H1 (cell line): ENCODE measurements around the gene C20orf173. TPM values are rescaled to one million over a fixed set of nuclear protein-coding genes. Genes with fewer than 3 reads are reported as not detected.

Experiments used
- BRCA1 ChIP-seq: IDR thresholded peaks from 2 replicates; pipeline ENCODE4 v1.6.1; 2012; ENCODE audit warnings: low read depth, low read length, improper control_type of control experiment
- CHD2 ChIP-seq: IDR thresholded peaks from 2 replicates; pipeline ENCODE4 v1.6.1; 2012; ENCODE audit warnings: low read length, improper control_type of control experiment
- CHD7 ChIP-seq: fragments of 300-600 bp; sonication (generic); IDR thresholded peaks from 2 replicates; pipeline ENCODE4 v1.7.1; 2012; ENCODE audit warnings: low read length, moderate library complexity, mild to moderate bottlenecking, inconsistent platforms; ENCODE audit not compliant: insufficient replicate concordance
- CREB1 ChIP-seq: IDR thresholded peaks from 2 replicates; pipeline ENCODE4 v1.6.1; 2012; ENCODE audit warnings: inconsistent platforms
- POLR2A ChIP-seq, 2 experiments: IDR thresholded peaks; 1 replicate in 1 of 2; 2 replicates in 1 of 2; pipeline ENCODE4 v1.6.1; 2011; ENCODE audit warnings: low read depth in 2 of 2, low read length in 2 of 2, mild to moderate bottlenecking in 2 of 2; ENCODE audit errors: control extremely low read depth in 1 of 2
- RXRA ChIP-seq: IDR thresholded peaks from 2 replicates; pipeline ENCODE4 v1.6.1; 2011; ENCODE audit warnings: low read depth, mild to moderate bottlenecking, low read length, moderate library complexity; ENCODE audit not compliant: insufficient read depth
- TAF7 ChIP-seq: optimal IDR thresholded peaks from 2 replicates; pipeline ENCODE3; 2011; ENCODE audit warnings: low read depth, mild to moderate bottlenecking, inconsistent platforms, low read length, moderate library complexity, borderline replicate concordance
- polyA plus RNA-seq, 7 experiments: library from polyadenylated mRNA; depleted of rRNA in 3 of 7; stranded (reverse) in 5 of 7; unstranded in 2 of 7; fragments of >200 nt in 5 of 7; fragments of 200-250 nt in 2 of 7; gene quantifications; 1 replicate in 5 of 7; 2 replicates in 1 of 7; 4 replicates in 1 of 7; pipeline versions ENCODE4 v1.2.1 to v1.2.3, GENCODE V29; 2011 to 2013; ENCODE audit warnings: missing spikeins in 2 of 7, mixed read lengths in 2 of 7
- total RNA-seq: library from RNA; stranded (reverse); fragmentation: NEBNext Ultra II Directional; extraction: Animal tissue kit (Norgen Biotek cat#: 25700); gene quantifications from 2 replicates; pipeline ENCODE4 v1.2.1, GENCODE V29; 2021

The C20orf173 gene
- total and polyA plus RNA-seq, 2 of the 8 experiments (the other 6 are each of a cell fraction or from before 2014, with no cell fraction given), result not detected

DNA sequence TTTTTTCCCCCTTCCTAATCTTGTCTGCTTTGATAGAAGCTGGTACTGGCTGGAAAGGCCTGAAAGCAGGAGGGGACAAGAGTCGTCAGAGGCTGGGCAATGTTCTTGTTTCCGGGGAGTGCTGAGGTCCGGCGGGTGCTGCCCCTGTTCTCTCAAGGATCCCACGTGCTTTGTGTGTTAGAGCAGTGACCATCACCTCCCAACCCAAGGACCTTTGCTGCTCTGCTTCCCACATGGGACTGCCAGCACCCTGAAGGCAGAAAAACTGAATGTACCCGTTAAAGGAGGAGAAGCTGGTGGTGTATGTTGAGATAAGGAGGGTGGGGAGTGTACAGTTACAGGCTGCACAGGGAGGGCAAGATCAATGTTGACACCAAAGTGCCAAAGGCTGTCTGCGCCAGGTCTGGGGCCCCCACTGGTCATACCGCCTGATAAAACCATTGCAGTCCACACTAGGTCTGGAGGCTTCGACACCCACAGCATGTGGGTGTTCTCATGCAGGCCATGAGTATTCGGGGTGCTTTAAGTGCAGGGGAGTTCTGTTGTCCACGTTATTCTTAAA, 15.0 kb downstream of the C20orf173 start (continued):
- TF ChIP-seq CHD7 (no peak), POLR2A (IDR thresholded peaks at IDR 0.05; ENCODE audit: control extremely low read depth in 1 of 2, low read depth in 2 of 2, low read length in 2 of 2) (no peak), CHD2 (no peak), CREB1 (no peak), RXRA (no peak), BRCA1 (no peak), TAF7 (no peak)
